K562 (cell line): ENCODE measurements around the gene ETV2. TPM values are rescaled to one million over a fixed set of nuclear protein-coding genes. Genes with fewer than 3 reads are reported as not detected.

Experiments
- ATF7 ChIP-seq: fragments of 450-650 bp; IDR thresholded peaks from 2 replicates; pipeline ENCODE4 v1.7.1; 2014; ENCODE audit warnings: mild to moderate bottlenecking, moderate library complexity
- CBX1 ChIP-seq: sonication (generic); IDR thresholded peaks from 2 replicates; pipeline ENCODE4 v1.6.1; 2016; ENCODE audit warnings: antibody characterized with exemption, low read depth, mild to moderate bottlenecking
- DNMT1 ChIP-seq: fragments of 450-650 bp; IDR thresholded peaks from 2 replicates; pipeline ENCODE4 v1.6.1; 2016; ENCODE audit warnings: antibody characterized with exemption, mild to moderate bottlenecking
- ETV5 ChIP-seq: sonication (generic); formaldehyde crosslinking; IDR thresholded peaks from 2 replicates; pipeline ENCODE4 v1.4.0; 2020; ENCODE audit warnings: low read depth, mild to moderate bottlenecking, missing genetic modification reagents
- KAT7 ChIP-seq: sonication (generic); formaldehyde crosslinking; IDR thresholded peaks from 2 replicates; pipeline ENCODE4 v1.8.0; 2022; ENCODE audit warnings: missing genetic modification reagents, mild to moderate bottlenecking, borderline replicate concordance
- MEF2A ChIP-seq: IDR thresholded peaks from 2 replicates; pipeline ENCODE4 v1.6.1; 2011; ENCODE audit warnings: low read depth, mild to moderate bottlenecking, low read length, moderate library complexity; ENCODE audit not compliant: control insufficient read depth
- NKRF ChIP-seq: fragments of 450-650 bp; IDR thresholded peaks from 2 replicates; pipeline ENCODE4 v1.6.1; 2016; ENCODE audit warnings: borderline replicate concordance
- PCBP1 ChIP-seq: fragments of 200-400 bp; formaldehyde crosslinking; IDR thresholded peaks from 2 replicates; pipeline ENCODE4 v1.6.1; 2018; ENCODE audit warnings: mild to moderate bottlenecking, low read depth, low read length; ENCODE audit not compliant: poor library complexity, severe bottlenecking
- RBM17 ChIP-seq: fragments of 200-400 bp; formaldehyde crosslinking; IDR thresholded peaks from 2 replicates; pipeline ENCODE4 v1.6.1; 2017; ENCODE audit warnings: low read depth, mild to moderate bottlenecking, low read length, borderline replicate concordance
- RFX1 ChIP-seq: fragments of 450-650 bp; IDR thresholded peaks from 2 replicates; pipeline ENCODE4 v1.6.1; 2016; ENCODE audit warnings: mild to moderate bottlenecking, moderate library complexity
- SAFB ChIP-seq: fragments of 200-400 bp; formaldehyde crosslinking; IDR thresholded peaks from 2 replicates; pipeline ENCODE4 v1.6.1; 2017; ENCODE audit warnings: low read depth, low read length, borderline replicate concordance
- SAFB2 ChIP-seq: fragments of 200-400 bp; formaldehyde crosslinking; IDR thresholded peaks from 2 replicates; pipeline ENCODE4 v1.6.1; 2018; ENCODE audit warnings: borderline replicate concordance, low read length, low read depth, moderate library complexity; ENCODE audit not compliant: severe bottlenecking
- SNIP1 ChIP-seq: fragments of 450-650 bp; IDR thresholded peaks from 2 replicates; pipeline ENCODE4 v1.7.1; 2017; ENCODE audit warnings: low read depth, mild to moderate bottlenecking
- WHSC1 ChIP-seq: IDR thresholded peaks from one replicate; pipeline ENCODE4 v1.6.1; 2012; ENCODE audit warnings: low read length, control low read depth, inconsistent platforms
- ZC3H11A ChIP-seq: IDR thresholded peaks from 2 replicates; pipeline ENCODE4 v1.6.1; 2012; ENCODE audit warnings: low read depth, low read length, improper control_type of control experiment
- ZKSCAN8 ChIP-seq: fragments of 200-800 bp; sonication (Bioruptor generic); IDR thresholded peaks from 2 replicates; pipeline ENCODE4 v1.6.1; 2016; ENCODE audit warnings: missing genetic modification characterization, missing compliant biosample characterization
- ZNF133 ChIP-seq: fragments of 250-450 bp; sonication (Bioruptor Pico); IDR thresholded peaks from 2 replicates; pipeline ENCODE4 v1.4.0; 2020; ENCODE audit warnings: mild to moderate bottlenecking
- ZNF143 ChIP-seq: sonication (generic); formaldehyde crosslinking; IDR thresholded peaks from 2 replicates; pipeline ENCODE4 v1.9.0; 2022; ENCODE audit warnings: mild to moderate bottlenecking, missing genetic modification reagents
- ZNF239 ChIP-seq: fragments of 250-450 bp; sonication (Bioruptor Pico); IDR thresholded peaks from 2 replicates; pipeline ENCODE4 v1.4.0; 2020; ENCODE audit warnings: mild to moderate bottlenecking
- ZNF444 ChIP-seq: fragments of 250-450 bp; sonication (Bioruptor Pico); IDR thresholded peaks from 2 replicates; pipeline ENCODE4 v1.4.0; 2020; ENCODE audit warnings: mild to moderate bottlenecking, moderate library complexity
- ZNF551 ChIP-seq: fragments of 250-450 bp; sonication (Bioruptor Pico); IDR thresholded peaks from 2 replicates; pipeline ENCODE4 v1.5.0; 2021; ENCODE audit warnings: mild to moderate bottlenecking, moderate library complexity
- ZNF764 ChIP-seq: fragments of 250-450 bp; sonication (Bioruptor Pico); IDR thresholded peaks from 2 replicates; pipeline ENCODE4 v1.4.0; 2020; ENCODE audit warnings: low read depth, mild to moderate bottlenecking, moderate library complexity
- polyA plus RNA-seq, 8 experiments: library from polyadenylated mRNA; depleted of rRNA in 4 of 8; stranded (reverse) in 5 of 8; unstranded in 3 of 8; fragments of >200 nt; fragmentation: Nextera tagmentation in 2 of 8; fragmentation: Illumina TruSeq in 1 of 8; extraction: Ambion mirVana in 2 of 8; extraction: Trizol in 1 of 8; gene quantifications; 2 replicates each; pipeline versions ENCODE4 v1.2.1 to v1.2.3, GENCODE V29; 2011 to 2014; ENCODE audit warnings: inconsistent platforms in 1 of 8, missing spikeins in 1 of 8
- total RNA-seq, 7 experiments: library from RNA; depleted of rRNA in 6 of 7; stranded (reverse); fragments of >200 nt in 6 of 7; fragmentation: Illumina TruSeq in 2 of 7; extraction: Trizol in 2 of 7; gene quantifications; 2 replicates each; pipeline versions ENCODE4 v1.2.1 to v1.2.3, GENCODE V29; 2011 to 2021; ENCODE audit warnings: low replicate concordance in 1 of 7
- TF ChIP-seq, protein P1 (sequence below): fragments of 250-450 bp; sonication (Bioruptor Pico); IDR thresholded peaks from 2 replicates; pipeline ENCODE4 v1.5.0; 2021

ETV2 gene
- total and polyA plus RNA-seq, 9 of the 15 experiments (the other 6 are each of a cell fraction or from before 2014, with no cell fraction given), result 0.11 to 3.7 (median 0.55) TPM

DNA sequence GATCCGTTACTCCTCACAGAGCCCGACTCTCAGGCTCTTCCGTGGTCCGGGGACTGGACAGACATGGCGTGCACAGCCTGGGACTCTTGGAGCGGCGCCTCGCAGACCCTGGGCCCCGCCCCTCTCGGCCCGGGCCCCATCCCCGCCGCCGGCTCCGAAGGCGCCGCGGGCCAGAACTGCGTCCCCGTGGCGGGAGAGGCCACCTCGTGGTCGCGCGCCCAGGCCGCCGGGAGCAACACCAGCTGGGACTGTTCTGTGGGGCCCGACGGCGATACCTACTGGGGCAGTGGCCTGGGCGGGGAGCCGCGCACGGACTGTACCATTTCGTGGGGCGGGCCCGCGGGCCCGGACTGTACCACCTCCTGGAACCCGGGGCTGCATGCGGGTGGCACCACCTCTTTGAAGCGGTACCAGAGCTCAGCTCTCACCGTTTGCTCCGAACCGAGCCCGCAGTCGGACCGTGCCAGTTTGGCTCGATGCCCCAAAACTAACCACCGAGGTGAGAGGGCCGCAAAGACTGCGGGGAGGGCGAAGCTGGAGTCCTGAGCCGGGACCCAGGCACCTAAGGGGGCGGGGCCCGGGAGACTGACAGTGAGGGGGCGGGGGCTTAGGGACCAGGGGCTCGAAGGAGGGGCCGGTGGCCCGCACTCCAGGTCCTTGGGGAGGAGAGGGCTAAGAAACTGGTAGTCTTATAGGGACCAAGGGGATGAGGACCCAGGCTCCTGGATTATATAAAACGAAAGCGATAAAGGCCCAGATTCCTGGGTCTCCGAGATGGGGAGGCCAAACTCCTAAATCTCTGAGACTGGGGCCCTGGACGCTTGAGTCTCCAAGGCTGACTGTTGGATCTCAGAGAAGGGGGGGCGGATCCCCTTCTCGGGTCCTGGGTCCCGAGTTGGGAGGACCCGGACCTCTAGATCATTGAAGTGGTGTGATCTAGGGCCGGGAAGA lies 2.0 kb downstream of the ETV2 start (continued):
- peak; percentile 76; the same call in 1 of the 2 replicates for TF ChIP-seq CBX1
- TF ChIP-seq RBM17, result no peak
- TF ChIP-seq NKRF, result no peak
- TF ChIP-seq ATF7, result peak; percentile 100
- TF ChIP-seq ZNF551 (CRISPR knock-in tag), result no peak
- TF ChIP-seq WHSC1, result no peak
- TF ChIP-seq ZNF133 (CRISPR knock-in tag), result 0 out of 2 replicates have a peak, but pooled peaks have one; percentile 21
- TF ChIP-seq ZC3H11A, result no peak
- peak; percentile 56 for TF ChIP-seq PCBP1
- 0 out of 2 replicates have a peak, but pooled peaks have one; percentile 40 for TF ChIP-seq SAFB
- TF ChIP-seq, protein P1, sequence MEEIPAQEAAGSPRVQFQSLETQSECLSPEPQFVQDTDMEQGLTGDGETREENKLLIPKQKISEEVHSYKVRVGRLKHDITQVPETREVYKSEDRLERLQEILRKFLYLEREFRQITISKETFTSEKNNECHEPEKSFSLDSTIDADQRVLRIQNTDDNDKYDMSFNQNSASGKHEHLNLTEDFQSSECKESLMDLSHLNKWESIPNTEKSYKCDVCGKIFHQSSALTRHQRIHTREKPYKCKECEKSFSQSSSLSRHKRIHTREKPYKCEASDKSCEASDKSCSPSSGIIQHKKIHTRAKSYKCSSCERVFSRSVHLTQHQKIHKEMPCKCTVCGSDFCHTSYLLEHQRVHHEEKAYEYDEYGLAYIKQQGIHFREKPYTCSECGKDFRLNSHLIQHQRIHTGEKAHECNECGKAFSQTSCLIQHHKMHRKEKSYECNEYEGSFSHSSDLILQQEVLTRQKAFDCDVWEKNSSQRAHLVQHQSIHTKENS (CRISPR knock-in tag), result no peak
- TF ChIP-seq ZKSCAN8 (CRISPR knock-in tag), result no peak
- TF ChIP-seq KAT7, result peak; percentile 84; the same call in 1 of the 2 replicates
- TF ChIP-seq MEF2A, result no peak
- TF ChIP-seq SNIP1, result no peak
- no peak; the same call in 1 of the 2 replicates for TF ChIP-seq ETV5 (CRISPR knock-in tag)
- no peak for TF ChIP-seq RFX1
- TF ChIP-seq ZNF143, result peak; percentile 69
- no peak for TF ChIP-seq ZNF444 (CRISPR knock-in tag)
- TF ChIP-seq DNMT1, result no peak
- TF ChIP-seq ZNF239, result no peak
- TF ChIP-seq ZNF764 (CRISPR knock-in tag), result no peak
- no peak for TF ChIP-seq SAFB2
